GM21390 (cell line): ENCODE measurements around the gene PTPRF.

ENCODE experiments used
- ATAC-seq: cut with Tn5 transposase; IDR thresholded peaks from one replicate; pipeline ENCODE4 v1.9.1; 2021; ENCODE audit not compliant: unreplicated experiment

PTPRF gene

DNA sequence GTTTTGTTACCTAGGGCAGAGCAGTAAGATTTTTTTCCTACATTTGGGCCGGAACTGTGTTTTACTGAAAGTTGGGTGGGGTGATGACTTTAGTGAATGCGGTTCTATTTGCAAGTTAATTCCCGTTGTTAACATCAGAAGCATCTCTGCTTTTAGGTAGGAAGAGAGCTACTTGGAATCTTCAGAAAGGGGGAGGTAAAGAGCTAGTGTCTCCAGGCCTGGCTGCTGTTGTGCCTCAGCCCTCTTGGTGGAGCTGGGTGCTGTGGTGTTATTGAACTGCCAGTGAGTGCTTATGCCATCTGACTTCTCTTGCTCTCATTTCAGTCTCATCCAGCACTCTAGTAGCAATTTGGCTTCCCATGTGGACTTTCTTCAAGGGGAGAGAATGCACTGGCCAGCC, 122.7 kb downstream of the PTPRF start:
- ATAC-seq: no peak

DNA sequence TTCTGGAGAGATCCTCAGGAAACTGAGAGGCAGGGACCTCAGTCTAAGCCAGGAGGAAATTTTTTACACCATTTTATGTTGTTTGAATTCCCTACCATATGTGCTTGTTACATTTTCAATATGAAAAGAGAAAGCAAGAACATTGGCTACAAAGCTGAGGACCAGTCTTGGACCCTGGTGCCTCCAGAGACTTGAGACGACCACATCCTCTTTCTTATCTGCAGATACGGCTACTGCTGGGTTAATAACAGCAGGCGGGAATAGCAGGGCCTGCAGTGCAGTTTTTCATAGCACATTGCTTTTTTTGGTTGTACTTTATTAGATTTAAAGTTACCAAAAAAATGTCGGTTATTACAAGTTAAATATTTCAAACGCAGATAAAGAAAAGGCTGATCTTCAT, 123.2 kb downstream of the PTPRF start:
- no peak for ATAC-seq

DNA sequence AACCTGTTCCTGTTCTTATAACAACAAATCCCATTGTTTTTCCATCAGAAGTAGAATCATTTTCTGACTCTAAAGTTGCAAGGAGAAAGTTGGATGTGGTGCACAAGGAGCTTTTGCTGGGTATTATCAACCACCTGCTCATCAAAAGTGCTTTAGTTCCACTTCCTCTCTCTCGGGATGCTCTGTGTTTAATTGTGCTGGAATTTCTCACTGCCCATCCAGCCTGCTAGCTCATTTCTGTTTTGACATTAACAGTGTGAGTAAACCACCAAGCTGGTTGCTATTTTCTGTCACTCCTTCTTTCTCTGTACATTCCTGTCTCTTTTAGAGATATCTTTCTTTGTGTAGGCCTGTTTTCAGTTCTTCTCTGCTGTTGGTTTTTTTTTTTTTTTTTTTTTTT, 125.3 kb downstream of the PTPRF start:
- no peak for ATAC-seq

DNA sequence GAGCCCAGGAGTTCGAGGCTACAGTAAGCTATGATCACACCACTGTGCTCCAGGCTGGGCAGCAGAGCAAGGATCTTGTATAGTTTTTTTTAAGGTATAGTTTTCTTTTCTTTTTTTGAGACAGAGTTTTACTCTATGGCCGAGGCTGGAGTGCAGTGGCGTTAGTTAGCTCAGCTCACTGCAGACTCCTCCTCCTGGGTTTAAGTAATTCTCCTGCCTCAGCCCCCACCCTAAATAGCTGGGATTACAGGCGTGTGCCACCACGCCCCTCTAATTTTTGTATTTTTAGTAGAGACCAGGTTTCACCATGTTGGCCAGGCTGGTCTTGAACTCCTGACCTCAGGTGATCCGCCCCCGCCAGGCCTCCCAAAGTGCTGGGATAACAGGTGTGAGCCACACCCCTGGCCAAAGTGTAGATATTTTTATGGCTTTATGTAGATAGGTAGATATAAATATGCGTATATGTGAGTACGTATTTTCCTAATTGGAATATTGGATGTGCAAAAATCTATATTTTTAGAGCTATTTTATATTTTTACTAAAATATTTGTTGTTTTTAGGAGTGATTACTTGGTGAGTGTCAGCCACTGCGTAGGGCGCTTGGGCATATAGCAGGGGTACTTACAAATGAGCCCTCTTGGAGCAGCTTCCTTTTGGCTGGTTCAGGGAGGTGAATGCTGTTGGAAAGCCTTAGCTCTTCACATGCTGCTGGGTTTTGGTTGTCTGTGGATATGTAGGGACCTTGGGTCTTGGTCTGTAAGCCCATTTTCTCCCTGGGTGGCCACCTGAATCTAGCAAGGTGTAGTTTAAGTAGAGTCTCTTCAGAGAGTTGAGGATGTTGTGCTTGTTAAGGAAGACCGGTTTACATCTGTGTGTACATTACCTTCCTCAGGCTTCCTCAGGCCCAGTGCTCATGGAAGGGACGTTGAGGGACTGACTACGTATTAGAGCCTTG, 128.8 kb downstream of the PTPRF start:
- no peak for ATAC-seq

DNA sequence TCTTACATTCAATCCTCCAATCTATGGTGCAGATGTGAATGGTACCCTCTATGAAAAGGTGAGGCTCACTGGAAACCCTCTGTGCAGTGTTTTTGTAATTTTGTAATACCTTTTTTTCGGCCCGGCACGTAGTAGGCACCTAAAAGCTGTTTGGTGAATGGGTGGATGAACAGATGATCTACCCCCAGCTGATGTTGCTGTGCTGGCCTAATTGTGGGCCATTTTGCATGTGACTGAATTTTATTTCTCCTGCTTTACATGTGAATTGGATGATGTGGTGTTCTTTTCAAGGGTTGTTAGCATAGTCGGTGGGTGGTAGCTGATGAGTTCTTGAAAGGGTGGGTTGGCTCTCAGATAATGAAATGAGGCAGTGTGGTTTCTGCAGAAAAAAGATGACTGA, 129.7 kb downstream of the PTPRF start:
- ATAC-seq: no peak

DNA sequence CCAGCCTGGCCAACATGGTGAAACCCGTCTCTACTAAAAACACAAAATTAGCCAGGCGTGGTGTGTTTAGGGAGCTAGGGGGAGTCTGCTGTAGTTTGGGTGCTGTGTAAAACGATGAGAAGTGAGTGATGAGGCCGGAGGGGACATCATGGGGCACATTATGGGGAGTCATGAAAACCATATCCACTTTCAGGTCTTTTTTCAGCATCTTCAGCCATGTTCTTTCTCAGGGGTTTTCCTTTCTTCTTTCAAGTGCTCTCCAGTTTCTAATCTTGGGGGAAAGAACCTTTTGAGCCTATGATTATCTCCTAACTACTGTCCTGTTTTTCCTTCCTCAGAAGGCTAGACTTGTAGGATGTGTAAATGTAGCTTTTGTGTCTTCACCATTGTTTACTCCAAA, 133.7 kb downstream of the PTPRF start:
- no peak for ATAC-seq

DNA sequence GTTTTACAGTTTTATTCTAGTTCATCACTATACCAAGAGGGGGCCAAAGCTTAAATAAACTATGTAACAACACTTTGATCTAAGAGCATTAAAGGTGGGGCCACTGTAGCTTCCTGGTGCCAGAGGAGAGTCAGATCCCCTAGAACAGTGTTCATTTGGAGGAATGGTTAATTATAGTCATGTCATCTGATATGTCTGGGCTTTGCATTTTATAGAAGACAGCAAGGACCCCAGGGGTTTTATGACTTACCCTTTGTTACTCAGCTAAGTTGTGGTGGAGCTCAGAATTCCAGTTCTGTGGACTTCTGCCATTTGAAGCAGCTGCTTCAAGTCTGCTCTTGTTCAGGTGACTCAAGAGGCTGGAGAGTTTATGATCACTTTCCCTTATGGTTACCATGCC, 135.9 kb downstream of the PTPRF start:
- ATAC-seq: no peak

DNA sequence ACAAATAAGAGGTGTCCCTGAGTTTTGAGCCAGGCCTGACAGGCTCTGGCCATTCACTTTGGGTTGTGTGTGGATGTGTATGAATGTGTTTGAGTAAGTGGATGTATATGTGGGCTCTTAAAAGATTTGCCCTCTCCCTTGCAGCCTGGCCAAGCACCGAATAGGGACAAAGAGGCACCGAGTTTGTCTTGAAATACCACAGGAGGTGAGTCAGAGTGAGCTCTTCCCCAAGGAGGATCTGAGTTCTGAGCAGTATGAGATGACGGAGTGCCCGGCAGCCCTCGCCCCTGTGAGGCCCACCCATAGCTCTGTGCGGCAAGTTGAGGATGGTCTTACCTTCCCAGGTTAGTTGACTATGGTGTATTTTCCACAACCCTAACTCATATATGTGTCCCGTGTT, 138.3 kb downstream of the PTPRF start:
- ATAC-seq: no peak

DNA sequence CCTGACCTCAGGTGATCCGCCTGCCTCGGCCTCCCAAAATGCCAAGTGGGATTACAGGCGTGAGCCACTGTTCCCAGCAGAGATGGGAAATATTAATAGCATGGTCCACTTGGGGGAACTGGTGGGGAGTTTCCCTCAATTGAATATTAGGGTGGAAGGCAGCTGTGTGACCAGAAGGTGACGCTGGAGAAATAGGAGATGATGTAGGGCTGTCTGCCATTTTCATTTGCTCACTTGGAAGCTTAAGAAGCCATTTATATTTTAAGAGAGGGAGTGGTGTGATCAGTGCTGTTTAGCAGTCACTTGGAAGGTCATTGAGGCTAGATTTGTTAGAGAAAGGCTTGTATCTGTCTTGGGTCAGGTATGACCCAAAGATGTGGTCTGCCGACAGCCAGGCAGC, 139.2 kb downstream of the PTPRF start:
- ATAC-seq: no peak

DNA sequence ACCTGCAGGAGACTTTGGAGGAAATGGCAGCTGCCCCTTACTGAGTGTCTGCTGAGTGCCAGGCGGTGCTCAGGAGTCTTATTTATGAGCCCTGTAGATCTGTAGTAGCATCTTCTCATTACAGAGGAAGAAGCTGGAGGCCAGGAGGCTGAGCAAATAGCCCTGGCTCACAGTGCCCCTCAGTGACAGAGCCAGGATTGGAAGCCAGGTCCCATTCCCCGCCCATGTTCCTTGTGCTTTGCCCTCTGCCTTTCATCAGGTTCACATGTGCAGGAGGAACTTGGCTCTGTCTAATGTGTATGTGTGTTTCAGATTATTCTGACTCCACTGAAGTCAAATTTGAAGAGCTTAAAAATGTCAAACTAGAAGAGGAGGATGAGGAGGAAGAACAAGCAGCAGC, 140.5 kb downstream of the PTPRF start:
- no peak for ATAC-seq

DNA sequence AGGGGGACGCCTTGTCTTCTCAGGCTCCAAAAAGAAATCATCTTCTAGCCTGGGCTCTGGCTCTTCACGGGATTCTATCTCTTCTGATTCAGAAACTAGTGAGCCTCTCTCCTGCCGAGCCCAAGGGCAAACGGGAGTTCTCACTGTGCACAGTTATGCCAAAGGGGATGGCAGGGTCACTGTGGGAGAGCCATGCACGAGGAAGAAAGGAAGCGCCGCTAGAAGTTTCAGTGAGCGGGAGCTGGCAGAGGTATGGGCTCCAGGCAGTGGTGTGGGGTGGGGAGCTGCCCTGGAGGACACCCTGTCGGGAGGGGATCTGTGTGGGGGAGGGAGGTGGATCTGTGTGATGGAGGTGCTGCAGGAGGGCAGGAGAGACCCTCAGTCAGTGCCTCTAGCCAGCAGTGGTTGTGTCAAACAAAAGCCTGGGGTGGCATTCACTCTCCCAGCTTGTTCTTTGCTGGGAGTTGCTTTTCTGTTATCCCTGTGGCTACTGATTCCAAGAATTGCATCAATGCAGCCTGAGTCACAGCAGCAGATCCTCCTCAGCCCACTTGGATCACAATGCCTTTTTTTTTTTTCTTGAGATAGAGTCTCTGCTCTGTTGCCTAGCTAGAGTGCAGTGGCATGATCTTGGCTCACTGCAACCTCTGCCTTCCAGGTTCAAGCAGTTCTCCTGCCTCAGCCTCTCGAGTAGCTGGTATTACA, 141.1 kb downstream of the PTPRF start:
- ATAC-seq: no peak

DNA sequence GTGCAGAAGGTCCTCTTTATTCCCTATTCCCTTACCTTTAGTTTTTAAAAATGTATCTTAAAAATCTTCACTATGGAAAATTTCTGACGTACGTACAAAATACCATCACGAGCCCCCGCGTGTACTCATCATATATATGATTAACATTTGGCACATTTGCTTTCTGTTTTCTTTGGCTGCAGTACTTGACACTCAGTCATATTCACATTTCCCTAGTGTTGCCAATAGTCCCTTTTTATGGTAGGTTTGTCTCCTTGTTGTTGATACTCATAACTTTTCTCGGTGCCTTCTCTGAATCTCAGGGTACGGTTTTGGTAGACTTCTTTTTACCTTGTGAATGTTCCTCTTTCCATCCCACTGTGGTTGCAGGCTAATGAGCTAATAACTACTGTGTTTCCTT, 142.6 kb downstream of the PTPRF start:
- no peak for ATAC-seq
